Esophagus squamous epithelium (tissue), 5 donors: Measurements from ENCODE around the gene PLA2G2F. TPM values are rescaled to one million over a fixed set of nuclear protein-coding genes. Genes with fewer than 3 reads are reported as not detected.

Experiments
- DNase-seq: peaks from one replicate; lab custom pipeline; 2025; lab: John Stamatoyannopoulos, UW
- H3K27ac ChIP-seq, 4 donors: fragments of 200-600 bp; sonication (generic); one replicate each; pipeline ENCODE4 v1.5.1; 2016 to 2019; ENCODE audit warnings: mild to moderate bottlenecking in 1 of 4
- H3K27me3 ChIP-seq, 4 donors: fragments of 200-600 bp; sonication (generic); 1 replicate in 3 of 4; 2 replicates in 1 of 4; pipeline versions ENCODE4 v1.5.1 to v1.6.0; 2017 to 2021; ENCODE audit warnings: antibody characterized with exemption in 1 of 4
- H3K36me3 ChIP-seq, 3 donors: fragments of 200-600 bp; sonication (generic); one replicate each; pipeline ENCODE4 v1.5.1; 2016 to 2019
- H3K4me1 ChIP-seq, 3 donors: fragments of 200-600 bp; sonication (generic); one replicate each; pipeline ENCODE4 v1.5.1; 2017 to 2019
- H3K4me3 ChIP-seq, 4 donors: fragments of 200-600 bp; sonication (generic); 1 replicate in 3 of 4; 2 replicates in 1 of 4; pipeline ENCODE4 v1.5.1; 2016 to 2019; ENCODE audit warnings: mild to moderate bottlenecking in 2 of 4, moderate library complexity in 1 of 4
- H3K9me3 ChIP-seq, 3 donors: fragments of 200-600 bp; sonication (generic); one replicate each; pipeline ENCODE4 v1.5.1; 2016 to 2019
- CTCF ChIP-seq, 6 experiments: fragments of 450-650 bp in 4 of 6; fragments of 200-600 bp in 2 of 6; sonication (generic) in 2 of 6; IDR thresholded peaks; one replicate each; pipeline ENCODE4 v1.5.1; 2016 to 2019; ENCODE audit warnings: antibody characterized with exemption in 6 of 6, mild to moderate bottlenecking in 4 of 6, moderate library complexity in 4 of 6
- POLR2A ChIP-seq, 4 donors: fragments of 450-650 bp; IDR thresholded peaks; one replicate each; pipeline ENCODE4 v1.6.1; 2017; ENCODE audit warnings: antibody characterized with exemption in 4 of 4, mild to moderate bottlenecking in 4 of 4, moderate library complexity in 3 of 4
- WGBS, 2 donors: methylation state at CpG; one replicate each; pipeline ENCODE4 v1.1.5; 2018; 5-methylcytosine and 5-hydroxymethylcytosine counted together
- intact Hi-C: fragments of 100-400 bp; cut with DNase I; formaldehyde crosslinking; loops from one replicate; pipeline ENCODE4 v1.15.0; 2022
- total RNA-seq, 4 donors: library from RNA; depleted of rRNA; stranded (reverse); fragments of >200 nt; gene quantifications; one replicate each; pipeline ENCODE4 v1.1.0, GENCODE V29; 2016
- donor health status: DM: yes; HTN: yes; CAD: no.

PLA2G2F gene
- total RNA-seq, 4 donors from 2014 or later, result 0.48 TPM; not detected in 3

DNA sequence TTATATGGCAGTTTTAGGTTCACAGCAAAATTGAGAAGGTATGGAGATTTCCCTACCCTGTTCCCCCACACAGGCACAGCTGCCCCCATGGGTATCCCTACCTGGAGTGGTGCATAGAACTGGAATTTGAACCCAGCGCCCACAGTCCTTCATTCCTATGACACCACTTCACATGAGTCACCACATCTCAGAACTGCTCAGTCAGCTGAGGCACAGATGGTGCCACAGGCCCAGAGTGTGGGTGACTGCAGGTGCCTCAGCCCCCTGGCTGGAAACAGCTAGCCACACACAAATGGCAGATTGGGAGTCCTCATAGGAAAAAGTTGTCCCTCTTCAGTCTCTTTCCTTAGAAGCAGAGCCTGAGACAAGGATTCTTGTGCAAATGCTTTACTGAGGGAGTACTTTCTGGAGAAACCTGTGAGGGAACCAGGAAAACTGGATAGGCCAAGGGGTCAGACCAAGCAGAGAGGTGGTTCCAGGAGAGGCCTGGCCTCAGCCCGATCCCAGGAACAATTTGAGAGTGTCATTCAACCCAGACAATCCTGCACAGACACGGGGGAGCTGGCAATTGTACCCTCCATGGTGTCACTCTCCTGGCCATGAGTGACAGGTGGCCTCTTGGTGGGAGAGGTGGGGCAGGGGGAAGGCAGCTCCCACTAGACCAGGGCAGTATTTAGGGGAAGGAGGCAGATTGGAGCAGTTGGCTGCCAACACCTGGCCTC, 26.7 kb upstream of the PLA2G2F start:
- Histone ChIP-seq H3K27me3 (peaks cover 0 to 22% (median 0%) of the 10 kb centered on the region in 4 donors), H3K4me3 (no peak overlapping the region), H3K9me3 (no peaks in the 10 kb centered on the region), H3K36me3 (no peaks in the 10 kb centered on the region), H3K27ac (no peak overlapping the region), H3K4me1 (peaks cover 0 to 8% (median 2%) of the 10 kb centered on the region in 3 donors)
- 60 to 63% methylated on average over 1 to 2 of the region's 3 CpGs for WGBS, 2 donors
- intact Hi-C loops, result no loop called here
- DNase-seq, result no peak
- TF ChIP-seq POLR2A (IDR thresholded peaks at IDR 0.05), result no peak
- TF ChIP-seq CTCF (IDR thresholded peaks at IDR 0.05), result no peak

- 37 to 69% methylated on average over 3 to 9 of the region's 15 CpGs for WGBS, 2 donors
- intact Hi-C loops, result no loop called here
- TF ChIP-seq CTCF (IDR thresholded peaks at IDR 0.05) (no peak), POLR2A (IDR thresholded peaks at IDR 0.05) (no peak)
Measured at GRCh38 chr1:20114021-20114648, 25.0 kb upstream of the PLA2G2F start.

DNA sequence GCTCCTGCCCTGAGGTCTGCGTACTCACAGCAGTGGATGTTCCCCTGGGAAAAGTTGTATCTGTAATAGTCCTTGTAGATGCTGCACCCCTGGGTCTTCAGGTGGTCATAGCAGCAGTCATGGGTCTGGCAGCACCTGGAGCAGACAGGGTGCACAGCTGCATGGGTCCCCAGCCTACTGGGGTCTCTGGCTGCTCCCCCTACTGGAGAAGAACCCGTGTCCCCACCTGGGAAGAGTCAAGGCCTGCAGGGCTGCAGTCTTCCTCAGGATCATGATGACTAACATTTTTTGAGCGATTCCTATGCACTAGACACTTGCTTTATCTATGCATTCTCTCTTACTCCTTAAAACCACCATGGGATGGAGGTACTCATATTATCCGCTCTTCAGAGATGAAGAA, 23.6 kb upstream of the PLA2G2F start:
- 79 to 80% methylated on average over 4 of the region's 4 CpGs for WGBS, 2 donors
- peaks cover 0 to 22% (median 0%) of the 10 kb centered on the region in 4 donors for H3K27me3 ChIP-seq
- no peak for TF ChIP-seq POLR2A (IDR thresholded peaks at IDR 0.05)
- TF ChIP-seq CTCF (IDR thresholded peaks at IDR 0.05), result no peak
- no peak for DNase-seq
- H3K27ac ChIP-seq, result no peak overlapping the region
- no peaks in the 10 kb centered on the region for H3K9me3 ChIP-seq
- intact Hi-C loops, result no loop called here
- no peaks in the 10 kb centered on the region for H3K36me3 ChIP-seq
- no peak overlapping the region for H3K4me3 ChIP-seq
- peaks cover 0 to 8% (median 2%) of the 10 kb centered on the region in 3 donors for H3K4me1 ChIP-seq

More at GRCh38 chr1:20114021-20114648, 25.0 kb upstream of the PLA2G2F start:
- H3K27me3 ChIP-seq, result peaks cover 0 to 22% (median 0%) of the 10 kb centered on the region in 4 donors
- H3K27ac ChIP-seq, result no peak overlapping the region
- no peak overlapping the region for H3K4me3 ChIP-seq
- H3K36me3 ChIP-seq, result no peaks in the 10 kb centered on the region
- no peak for DNase-seq
- H3K4me1 ChIP-seq, result peaks cover 0 to 8% (median 2%) of the 10 kb centered on the region in 3 donors
- H3K9me3 ChIP-seq, result no peaks in the 10 kb centered on the region

DNA sequence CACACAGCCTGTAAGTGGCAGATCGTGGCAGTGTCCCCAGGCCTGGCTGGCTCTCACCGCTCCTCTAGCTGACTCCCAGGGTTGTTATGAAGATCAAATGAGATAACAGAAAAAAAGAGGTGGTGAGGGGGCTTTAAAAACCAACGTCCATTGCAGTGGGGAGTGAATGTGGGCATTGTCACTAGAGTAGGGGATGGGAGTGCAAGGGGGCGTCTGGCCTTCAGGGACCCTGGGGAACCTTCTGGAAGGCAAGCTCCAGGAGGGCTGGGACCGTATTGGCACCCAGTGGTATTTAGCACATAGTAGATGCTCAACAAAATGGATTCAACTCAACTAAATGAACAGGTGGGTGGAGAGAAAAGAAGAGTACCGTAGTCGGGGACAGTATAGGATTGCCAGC, 23.2 kb upstream of the PLA2G2F start:
- H3K4me1 ChIP-seq, result peaks cover 0 to 3% (median 0%) of the 10 kb centered on the region in 3 donors
- no peaks in the 10 kb centered on the region for H3K36me3 ChIP-seq
- no peak for TF ChIP-seq POLR2A (IDR thresholded peaks at IDR 0.05)
- TF ChIP-seq CTCF (IDR thresholded peaks at IDR 0.05), result no peak
- H3K27me3 ChIP-seq, result peaks cover 0 to 23% (median 0%) of the 10 kb centered on the region in 4 donors
- DNase-seq, result no peak
- H3K9me3 ChIP-seq, result no peaks in the 10 kb centered on the region
- H3K27ac ChIP-seq, result no peak overlapping the region
- WGBS, 2 donors, result 79% methylated on average over 7 of the region's 7 CpGs
- H3K4me3 ChIP-seq, result no peak overlapping the region
- intact Hi-C loops, result no loop called here

DNA sequence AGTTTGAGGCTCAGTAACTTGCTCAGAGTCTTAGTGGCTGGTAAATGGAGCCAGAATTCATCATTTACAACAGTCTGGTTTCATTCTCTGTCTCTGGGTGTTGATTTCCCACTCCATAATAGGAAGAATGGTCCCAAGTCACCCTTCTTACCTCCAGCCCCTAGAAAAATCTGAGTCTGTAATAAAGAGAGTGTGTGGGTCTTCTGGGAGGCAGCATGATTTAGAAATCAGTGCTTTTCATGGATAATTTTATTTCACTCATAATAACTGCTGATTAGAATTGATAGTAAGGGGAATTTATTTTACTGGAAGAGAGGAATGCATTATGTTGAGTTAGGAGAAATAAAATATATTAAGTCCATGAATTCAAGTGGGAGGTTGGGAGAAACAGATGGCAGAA, 21.9 kb upstream of the PLA2G2F start:
- TF ChIP-seq CTCF (IDR thresholded peaks at IDR 0.05) (no peak), POLR2A (IDR thresholded peaks at IDR 0.05) (no peak)
- H3K4me1 ChIP-seq, result no peaks in the 10 kb centered on the region
- intact Hi-C loops, result no loop called here
- H3K27me3 ChIP-seq, result peaks cover 0 to 37% (median 0%) of the 10 kb centered on the region in 4 donors
- no peak overlapping the region for H3K4me3 ChIP-seq
- no peak for DNase-seq
- no peak overlapping the region for H3K27ac ChIP-seq
- no peaks in the 10 kb centered on the region for H3K36me3 ChIP-seq
- no peaks in the 10 kb centered on the region for H3K9me3 ChIP-seq
